ENCODE results near the gene FUT8.

DNA sequence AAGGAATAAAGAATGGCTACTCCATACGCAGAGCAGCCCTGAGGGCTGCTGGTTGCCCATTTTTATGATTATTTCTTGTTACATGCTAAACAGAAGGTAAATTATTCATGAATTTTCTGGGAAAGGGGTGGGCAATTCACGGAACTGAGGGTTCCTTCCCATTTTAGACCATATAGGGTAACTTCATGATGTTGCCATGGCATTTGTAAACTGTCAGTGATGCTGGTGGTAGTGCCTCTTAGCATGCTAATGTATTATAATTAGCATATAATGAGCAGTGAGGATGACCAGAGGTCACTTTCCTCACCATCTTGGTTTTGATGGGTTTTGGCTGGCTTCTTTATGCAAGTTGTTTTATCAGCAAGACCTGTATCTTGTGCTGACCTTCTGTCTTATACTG, 273.0 kb downstream of the FUT8 start:
- no peak for TF ChIP-seq EP300 (IDR thresholded peaks at IDR 0.05; ENCODE audit: low read depth)
- TF ChIP-seq, protein P1, sequence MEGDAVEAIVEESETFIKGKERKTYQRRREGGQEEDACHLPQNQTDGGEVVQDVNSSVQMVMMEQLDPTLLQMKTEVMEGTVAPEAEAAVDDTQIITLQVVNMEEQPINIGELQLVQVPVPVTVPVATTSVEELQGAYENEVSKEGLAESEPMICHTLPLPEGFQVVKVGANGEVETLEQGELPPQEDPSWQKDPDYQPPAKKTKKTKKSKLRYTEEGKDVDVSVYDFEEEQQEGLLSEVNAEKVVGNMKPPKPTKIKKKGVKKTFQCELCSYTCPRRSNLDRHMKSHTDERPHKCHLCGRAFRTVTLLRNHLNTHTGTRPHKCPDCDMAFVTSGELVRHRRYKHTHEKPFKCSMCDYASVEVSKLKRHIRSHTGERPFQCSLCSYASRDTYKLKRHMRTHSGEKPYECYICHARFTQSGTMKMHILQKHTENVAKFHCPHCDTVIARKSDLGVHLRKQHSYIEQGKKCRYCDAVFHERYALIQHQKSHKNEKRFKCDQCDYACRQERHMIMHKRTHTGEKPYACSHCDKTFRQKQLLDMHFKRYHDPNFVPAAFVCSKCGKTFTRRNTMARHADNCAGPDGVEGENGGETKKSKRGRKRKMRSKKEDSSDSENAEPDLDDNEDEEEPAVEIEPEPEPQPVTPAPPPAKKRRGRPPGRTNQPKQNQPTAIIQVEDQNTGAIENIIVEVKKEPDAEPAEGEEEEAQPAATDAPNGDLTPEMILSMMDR (IDR thresholded peaks at IDR 0.05): no peak
